Measurements from ENCODE around the gene SMOC2. TPM values are rescaled to one million over a fixed set of nuclear protein-coding genes. Genes with fewer than 3 reads are reported as not detected.

The SMOC2 gene
- total RNA-seq, 1 experiment from 2014 or later = 2.1 TPM

- no peak overlapping the region for H4K5ac ChIP-seq (ENCODE audit: insufficient read length, low read depth, low read length)
- no peak for DNase-seq
- no peak overlapping the region for H3K27ac Mint-ChIP-seq
- no peaks in the 10 kb centered on the region for H3K23me2 ChIP-seq (ENCODE audit: insufficient read length, low read depth, low read length, poor library complexity, severe bottlenecking)
- H3K14ac ChIP-seq (ENCODE audit: insufficient read depth, low read length) = no peak overlapping the region; the same call in 1 of the 2 replicates
- no peak overlapping the region for H3T11ph ChIP-seq (ENCODE audit: low read length)
- H3K56ac ChIP-seq (ENCODE audit: insufficient read length, low read depth, low read length) = no peak overlapping the region
- no peaks in the 10 kb centered on the region for H3K36me3 Mint-ChIP-seq (ENCODE audit: insufficient read depth in 1 of 3, low read depth in 3 of 3)
- H3K4me3 Mint-ChIP-seq = no peak overlapping the region
- no peak overlapping the region for H3K4ac ChIP-seq (ENCODE audit: low read depth, low read length)
- H3K4me1 ChIP-seq (ENCODE audit: insufficient read depth, low read length) = no peaks in the 10 kb centered on the region
- H3K27ac ChIP-seq (ENCODE audit: insufficient read length, low read depth, low read length) = no peak overlapping the region
- no peak overlapping the region for H2BK15ac ChIP-seq (ENCODE audit: low read depth, low read length)
- H3K4me1 Mint-ChIP-seq = peaks cover 0 to 2% of the 10 kb centered on the region in 2 experiments; a peak in 3 of 4 replicates
- WGBS (ENCODE audit: extremely low coverage, insufficient read length, low lambda C conversion rate) = no CpG with 5 or more reads among the region's 18 CpGs
- no peak overlapping the region for H2BK5ac ChIP-seq (ENCODE audit: insufficient read length, low read length)
- H2BK120ac ChIP-seq (ENCODE audit: low read depth, low read length, poor library complexity, severe bottlenecking) = no peak overlapping the region
- no peak overlapping the region for H2AFZ ChIP-seq (ENCODE audit: low read length)
- H3K79me1 ChIP-seq (ENCODE audit: insufficient read depth, low read depth, low read length, poor library complexity, severe bottlenecking) = no peaks in the 10 kb centered on the region
- H3K79me2 ChIP-seq (ENCODE audit: insufficient read depth, low read length) = no peaks in the 10 kb centered on the region
- no peak overlapping the region for H2BK12ac ChIP-seq (ENCODE audit: insufficient read length, low read depth, low read length)
- no peaks in the 10 kb centered on the region for H4K20me1 ChIP-seq (ENCODE audit: control insufficient read depth, insufficient read depth, insufficient read length)
- no peak overlapping the region for H4K8ac ChIP-seq (replicated peaks; ENCODE audit: insufficient read length, low read depth, low read length)
- no peaks in the 10 kb centered on the region for H3K27me3 ChIP-seq (ENCODE audit: insufficient read depth, low read length)
- H3K23ac ChIP-seq (ENCODE audit: insufficient read length, low read depth, low read length) = no peak overlapping the region
- no peak overlapping the region for H3K9ac ChIP-seq (ENCODE audit: extremely low read depth, insufficient read length, low read length)
- no peak overlapping the region for H3K18ac ChIP-seq (ENCODE audit: insufficient read length, low read depth, low read length)
- no peak overlapping the region for H3K4me2 ChIP-seq (ENCODE audit: insufficient read depth, insufficient read length, low read length)
- TF ChIP-seq CTCF (conservative IDR thresholded peaks at IDR 0.05) = no peak
- H3K9me3 Mint-ChIP-seq = no peaks in the 10 kb centered on the region
- no peak overlapping the region for H2BK20ac ChIP-seq (ENCODE audit: low read depth, low read length, poor library complexity, severe bottlenecking)
- no peaks in the 10 kb centered on the region for H3K9me3 ChIP-seq (ENCODE audit: control insufficient read depth, low read depth, low read length)
- H4K91ac ChIP-seq (ENCODE audit: insufficient read length, low read depth, low read length) = no peak overlapping the region
- no peaks in the 10 kb centered on the region; the same call in 1 of the 2 replicates for H3K27me3 Mint-ChIP-seq (ENCODE audit: low read depth)
- H2AK5ac ChIP-seq (ENCODE audit: insufficient read length, low read length) = no peak overlapping the region
Observed at GRCh38 chr6:168412456-168412855, 28.5 kb upstream of the SMOC2 start.
